SK-N-SH (cell line): Measurements from ENCODE around the gene PLK1. TPM values are rescaled to one million over a fixed set of nuclear protein-coding genes. Genes with fewer than 3 reads are reported as not detected.
A peak's percentile ranks its signal among the peaks of the same experiment; 100 is the strongest.

Experiments
- CTCF ChIA-PET: fragments of 300-600, 350-600 bp; formaldehyde crosslinking; extraction: SDS; loops from one replicate; lab custom pipeline; 2021; lab: Yijun Ruan, JAX
- POLR2A ChIA-PET: fragments of 350-600 bp; sonication (Branson Sonifier 250); formaldehyde crosslinking; extraction: SDS; loops from one replicate; lab custom pipeline; 2020; ENCODE audit warnings: antibody characterized with exemption, inconsistent platforms; lab: Yijun Ruan, JAX
- DNase-seq: peaks from one replicate; pipeline ENCODE4 v3.0.0; 2012
- H2AFZ ChIP-seq: fragments of 200-600 bp; sonication (generic); 2 replicates; pipeline ENCODE4 v1.8.1; 2016; ENCODE audit warnings: antibody characterized with exemption, mild to moderate bottlenecking, low read depth
- H3F3A ChIP-seq: fragments of 200-600 bp; sonication (generic); replicated peaks from 2 replicates; pipeline ENCODE3; 2016; ENCODE audit warnings: antibody characterized with exemption, mild to moderate bottlenecking; ENCODE audit not compliant: insufficient read depth
- H3K27ac ChIP-seq, 2 experiments: fragments of 200-500 bp in 1 of 2; fragments of 200-600 bp in 1 of 2; sonication (Bioruptor generic) in 1 of 2; sonication (generic), shearing (Covaris generic) in 1 of 2; 2 replicates each; pipeline versions ENCODE4 v1.5.1 to v1.6.1; 2014 to 2016; ENCODE audit warnings: low read depth in 2 of 2, inconsistent platforms in 1 of 2, low read length in 1 of 2, mild to moderate bottlenecking in 1 of 2, mixed read lengths in 1 of 2
- H3K27me3 ChIP-seq: fragments of 200-600 bp; sonication (generic), shearing (Covaris generic); 2 replicates; pipeline ENCODE4 v1.6.1; 2016; ENCODE audit warnings: mixed run types; ENCODE audit not compliant: insufficient read depth
- H3K36me3 ChIP-seq, 2 experiments: fragments of 200-500 bp in 1 of 2; fragments of 200-600 bp in 1 of 2; sonication (Bioruptor generic) in 1 of 2; sonication (generic) in 1 of 2; replicated peaks in 1 of 2; 2 replicates each; pipeline versions ENCODE3 to v1.5.1; 2014 to 2016; ENCODE audit warnings: low read length in 1 of 2, mild to moderate bottlenecking in 1 of 2; ENCODE audit not compliant: insufficient read depth in 2 of 2, control insufficient read depth in 1 of 2
- H3K4me1 ChIP-seq, 2 experiments: fragments of 200-500 bp in 1 of 2; fragments of 200-600 bp in 1 of 2; sonication (Bioruptor generic) in 1 of 2; sonication (generic), shearing (Covaris generic) in 1 of 2; 2 replicates each; pipeline versions ENCODE4 v1.5.1 to v1.6.1; 2014 to 2016; ENCODE audit warnings: low read depth in 1 of 2, low read length in 1 of 2, mixed run types in 1 of 2; ENCODE audit not compliant: insufficient read depth in 2 of 2, control insufficient read depth in 1 of 2
- H3K4me2 ChIP-seq: fragments of 200-600 bp; sonication (generic), shearing (Covaris generic); 2 replicates; pipeline ENCODE4 v1.6.1; 2017; ENCODE audit warnings: mixed run types
- H3K4me3 ChIP-seq, 2 experiments: fragments of 200-500 bp in 1 of 2; fragments of 200-600 bp in 1 of 2; sonication (Bioruptor generic) in 1 of 2; sonication (generic), shearing (Covaris generic) in 1 of 2; 2 replicates each; pipeline versions ENCODE4 v1.5.1 to v1.8.1; 2014 to 2016; ENCODE audit warnings: low read depth in 2 of 2, inconsistent platforms in 1 of 2, low read length in 1 of 2, mild to moderate bottlenecking in 1 of 2, mixed read lengths in 1 of 2, moderate library complexity in 1 of 2
- H3K79me2 ChIP-seq: fragments of 200-600 bp; sonication (generic); 2 replicates; pipeline ENCODE4 v1.8.1; 2017; ENCODE audit warnings: mild to moderate bottlenecking; ENCODE audit not compliant: insufficient read depth
- H3K9ac ChIP-seq: fragments of 200-600 bp; sonication (generic); 2 replicates; pipeline ENCODE4 v1.6.1; 2017; ENCODE audit warnings: mixed run types
- H3K9me2 ChIP-seq: fragments of 200-600 bp; sonication (generic); 2 replicates; pipeline ENCODE4 v1.6.1; 2017; ENCODE audit warnings: mixed run types
- H3K9me3 ChIP-seq: fragments of 200-600 bp; sonication (generic); 2 replicates; pipeline ENCODE4 v1.6.1; 2017; ENCODE audit warnings: mixed run types, mild to moderate bottlenecking, moderate library complexity
- H4K20me1 ChIP-seq: fragments of 200-600 bp; sonication (generic); 2 replicates; pipeline ENCODE4 v1.6.1; 2017; ENCODE audit warnings: mild to moderate bottlenecking, mixed run types; ENCODE audit not compliant: insufficient read depth
- CHD2 ChIP-seq: fragments of 150-350 bp; IDR thresholded peaks from 2 replicates; pipeline ENCODE4 v1.6.1; 2018; ENCODE audit warnings: low read length; ENCODE audit not compliant: partially characterized antibody
- CTCF ChIP-seq: fragments of 200-600 bp; sonication (generic); IDR thresholded peaks from 2 replicates; pipeline ENCODE4 v1.6.1; 2017; ENCODE audit warnings: antibody characterized with exemption, mild to moderate bottlenecking, moderate library complexity
- ELF1 ChIP-seq: IDR thresholded peaks from 2 replicates; pipeline ENCODE4 v1.4.0; 2012
- EP300 ChIP-seq, 2 experiments: IDR thresholded peaks; 2 replicates each; pipeline versions ENCODE4 v1.4.0 to v1.6.1; 2012; ENCODE audit warnings: borderline replicate concordance in 1 of 2, low read depth in 1 of 2, low read length in 1 of 2
- EZH2phosphoT487 ChIP-seq: fragments of 200-600 bp; sonication (generic); IDR thresholded peaks from 2 replicates; pipeline ENCODE4 v1.6.1; 2017; ENCODE audit warnings: low read depth, mixed run types, mild to moderate bottlenecking, antibody characterized with exemption, moderate library complexity, borderline replicate concordance
- FOXJ3 ChIP-seq: sonication (generic); formaldehyde crosslinking; IDR thresholded peaks from 2 replicates; pipeline ENCODE4 v1.5.1; 2020; ENCODE audit warnings: mild to moderate bottlenecking, missing genetic modification reagents
- FOXM1 ChIP-seq: IDR thresholded peaks from 2 replicates; pipeline ENCODE4 v1.4.0; 2012; ENCODE audit warnings: low read depth, mild to moderate bottlenecking
- GABPA ChIP-seq: IDR thresholded peaks from 2 replicates; pipeline ENCODE4 v1.4.0; 2012; ENCODE audit warnings: low read depth, mild to moderate bottlenecking
- IRF3 ChIP-seq: fragments of 150-350 bp; IDR thresholded peaks from 2 replicates; pipeline ENCODE4 v1.6.1; 2016; ENCODE audit warnings: mild to moderate bottlenecking, low read depth, low read length
- MAX ChIP-seq: IDR thresholded peaks from 2 replicates; pipeline ENCODE4 v1.4.0; 2012; ENCODE audit warnings: low read depth
- NFIC ChIP-seq: IDR thresholded peaks from 2 replicates; pipeline ENCODE4 v1.4.0; 2012; ENCODE audit warnings: borderline replicate concordance
- RAD21 ChIP-seq: IDR thresholded peaks from 2 replicates; pipeline ENCODE4 v1.6.1; 2012; ENCODE audit warnings: mild to moderate bottlenecking, low read length
- RCOR1 ChIP-seq: fragments of 150-350 bp; IDR thresholded peaks from 2 replicates; pipeline ENCODE4 v1.6.1; 2017; ENCODE audit warnings: antibody characterized with exemption, low read length
- REST ChIP-seq: IDR thresholded peaks from 2 replicates; pipeline ENCODE4 v1.6.1; 2012; ENCODE audit warnings: mild to moderate bottlenecking, low read depth, low read length, moderate library complexity
- RFX5 ChIP-seq: IDR thresholded peaks from 2 replicates; pipeline ENCODE4 v1.6.1; 2012; ENCODE audit warnings: mild to moderate bottlenecking, improper control_type of control experiment, low read length
- SIN3A ChIP-seq: IDR thresholded peaks from 2 replicates; pipeline ENCODE4 v1.6.1; 2012; ENCODE audit warnings: low read depth, mild to moderate bottlenecking, low read length, moderate library complexity, borderline replicate concordance
- TCF12 ChIP-seq: IDR thresholded peaks from 2 replicates; pipeline ENCODE4 v1.4.0; 2012
- TEAD4 ChIP-seq: IDR thresholded peaks from 2 replicates; pipeline ENCODE4 v1.4.0; 2012; ENCODE audit warnings: mild to moderate bottlenecking, borderline replicate concordance; ENCODE audit not compliant: insufficient read depth
- WGBS: methylation state at CpG from one replicate; pipeline ENCODE4 v1.1.6; 2017; ENCODE audit warnings: low lambda C conversion rate; 5-methylcytosine and 5-hydroxymethylcytosine counted together
- polyA plus RNA-seq, 3 experiments: library from polyadenylated mRNA; depleted of rRNA; stranded (reverse); fragments of >200 nt; gene quantifications; 2 replicates each; pipeline ENCODE4 v1.2.3, GENCODE V29; 2012

The PLK1 gene
- polyA plus RNA-seq, 1 of the 3 experiments (the other 2 are of a cell fraction) = 68.7 TPM

GRCh38 chr16:23640615-23640930 lies 38.1 kb upstream of the PLK1 start:
- CTCF ChIA-PET = interaction anchor here (1.0 kb wide), 1 partner anchor 39 kb away, joined by 3 read pairs; no protein-coding TSS in a partner anchor
- Histone ChIP-seq H3K4me1 (peaks cover 11 to 13% of the 10 kb centered on the region in 2 experiments; a peak in 2 of 4 replicates), H3K9me3 (no peaks in the 10 kb centered on the region), H3K27ac (peak overlapping the region; percentile 31 to 87; a peak in 2 of 4 replicates), H3K4me2 (peak overlapping the region; percentile 88), H3K36me3 (peaks cover 19 to 46% of the 10 kb centered on the region in 2 experiments), H3F3A (no peaks in the 10 kb centered on the region), H4K20me1 (no peaks in the 10 kb centered on the region), H3K4me3 (peak overlapping the region; percentile 85 to 99), H3K79me2 (peaks cover 75% of the 10 kb centered on the region), H3K9ac (peak overlapping the region; percentile 94), H2AFZ (peak overlapping the region; percentile 82; the same call in 1 of the 2 replicates), H3K27me3 (no peaks in the 10 kb centered on the region), H3K9me2 (no peaks in the 10 kb centered on the region)
- POLR2A ChIA-PET = no interaction called here
- peak; percentile 41 for DNase-seq
- 5% methylated on average over 8 of the region's 8 CpGs for WGBS
- TF ChIP-seq FOXM1 (no peak), CHD2 (no peak), GABPA (no peak), RAD21 (no peak)

- H2AFZ ChIP-seq = peak within 1 kb of the TSS; percentile 82
- peaks cover under 1% of the 10 kb centered on the region; the same call in 1 of the 2 replicates for H4K20me1 ChIP-seq
- H3F3A ChIP-seq = no peaks in the 10 kb centered on the region
- peak within 1 kb of the TSS; percentile 92 for H3K4me2 ChIP-seq
- H3K9me3 ChIP-seq = no peaks in the 10 kb centered on the region
- H3K27me3 ChIP-seq = no peaks in the 10 kb centered on the region
- ChIA-PET POLR2A (no interaction called here), CTCF (interaction anchor here (1.0 kb wide), 1 partner anchor 38 kb away, joined by 3 read pairs; no protein-coding TSS in a partner anchor)
- DNase-seq = peak; percentile 95
- WGBS = 3% methylated on average over 27 of the region's 64 CpGs
- H3K4me3 ChIP-seq = peak within 1 kb of the TSS; percentile 85 to 99
- H3K79me2 ChIP-seq = peaks cover 81% of the 10 kb centered on the region
- H3K9me2 ChIP-seq = no peaks in the 10 kb centered on the region
- H3K36me3 ChIP-seq = peaks cover 19 to 46% of the 10 kb centered on the region in 2 experiments
- peaks cover 11 to 13% of the 10 kb centered on the region in 2 experiments; a peak in 2 of 4 replicates for H3K4me1 ChIP-seq
- H3K9ac ChIP-seq = peak within 1 kb of the TSS; percentile 94
- H3K27ac ChIP-seq = peak within 1 kb of the TSS; percentile 87 to 90
- no peak; the same call in 1 of the 2 replicates for TF ChIP-seq TEAD4
- TF ChIP-seq RCOR1 = peak; percentile 21; the same call in 1 of the 2 replicates
- no peak for TF ChIP-seq NFIC
- no peak for TF ChIP-seq EZH2phosphoT487
- TF ChIP-seq SIN3A = peak; percentile 91
- peak; percentile 94 for TF ChIP-seq MAX
- peak; percentile 28; the same call in 1 of the 2 replicates for TF ChIP-seq TCF12
- TF ChIP-seq EP300 (IDR thresholded peaks at IDR 0.05; ENCODE audit: borderline replicate concordance in 1 of 2, low read depth in 1 of 2, low read length in 1 of 2) = no peak
- TF ChIP-seq ELF1 = peak; percentile 85
- TF ChIP-seq FOXM1 = no peak
- 0 out of 2 replicates have a peak, but pooled peaks have one; percentile 31 for TF ChIP-seq IRF3
- no peak for TF ChIP-seq CTCF
- no peak for TF ChIP-seq FOXJ3 (CRISPR knock-in tag)
- TF ChIP-seq RFX5 = no peak
- peak; percentile 73; the same call in 1 of the 2 replicates for TF ChIP-seq REST
Observed at GRCh38 chr16:23640931-23641765, 37.5 kb upstream of the PLK1 start, which contains the start of the genes DCTN5 and PALB2. DCTN5 (plus strand) TSS chr16:23641466; CDS start chr16:23641543, 77 bp downstream. PALB2 (minus strand) TSS chr16:23641310; CDS start chr16:23641157, 153 bp downstream.
